Stimulated activated CD4-positive, alpha-beta T cell treated with anti-CD3 and anti-CD28 coated beads, Interleukin-2, amount 100 ng/mL, for 24 hours (primary cell): ENCODE results near the gene RDH8.

ENCODE experiments used
- DNase-seq, 2 donors: peaks; one replicate each; pipeline ENCODE4 v3.0.0-alpha.2; 2020

Gene RDH8

DNA sequence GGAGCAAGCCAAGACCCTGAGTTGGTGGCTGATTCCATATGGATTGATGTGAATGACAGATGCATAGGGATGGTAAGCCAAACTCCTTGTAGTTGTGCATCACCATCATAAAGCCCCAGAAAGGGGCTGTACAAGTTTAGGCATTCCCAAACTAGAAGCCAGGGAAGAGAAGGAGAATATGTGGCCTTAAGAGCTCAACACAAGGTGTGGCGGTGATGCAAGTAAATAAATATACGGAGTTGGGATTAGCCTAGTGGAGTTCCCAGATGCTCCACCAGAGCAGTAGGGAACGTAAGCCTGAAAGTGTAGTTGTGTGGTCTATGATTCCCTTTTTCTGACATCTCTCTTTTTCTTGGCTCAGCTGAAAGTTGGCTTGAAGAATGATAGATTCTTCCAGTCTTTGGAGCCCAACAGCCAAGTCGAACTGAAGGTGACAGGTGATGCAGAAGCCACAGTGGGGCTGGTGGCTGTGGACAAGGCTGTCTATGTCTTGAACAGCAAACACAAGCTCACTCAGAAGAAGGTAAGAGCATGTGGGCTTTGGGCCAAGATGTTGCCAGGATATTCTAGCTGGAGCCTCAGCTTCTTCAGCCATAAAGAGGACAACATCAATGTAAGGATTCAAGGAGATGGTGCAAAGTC is 30.1 kb downstream of the RDH8 start:
- DNase-seq: no peak

- no peak for DNase-seq
Measured at GRCh38 chr19:10044390-10044789, 31.1 kb downstream of the RDH8 start.

- no peak for DNase-seq
Measured at GRCh38 chr19:10045371-10045770, 32.1 kb downstream of the RDH8 start.

DNA sequence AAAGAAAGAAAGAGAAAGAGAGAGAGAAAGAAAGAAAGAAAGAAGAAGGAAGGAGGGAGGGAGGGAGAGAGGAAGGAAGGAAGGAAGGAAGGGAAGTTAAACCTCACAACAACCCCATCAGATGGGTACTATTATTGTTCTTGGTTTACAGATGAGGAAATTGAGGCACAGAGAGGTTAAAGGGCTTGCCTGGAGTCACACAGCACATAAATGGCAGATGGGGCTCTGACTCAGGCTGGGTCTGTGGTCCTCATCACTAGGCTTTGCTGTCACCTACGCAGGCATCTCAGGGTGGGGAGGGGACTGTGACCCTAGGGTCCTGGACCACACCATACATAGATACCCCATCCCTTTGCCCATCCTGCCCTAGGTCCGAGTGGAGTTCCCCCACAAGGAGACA is 36.3 kb downstream of the RDH8 start:
- DNase-seq: no peak

- no peak for DNase-seq
Measured at GRCh38 chr19:10052602-10053360, 39.5 kb downstream of the RDH8 start.

- DNase-seq: peak in 1 of 2 donors; percentile 2
Measured at GRCh38 chr19:10061717-10062310, 48.5 kb downstream of the RDH8 start.

- DNase-seq: no peak
Measured at GRCh38 chr19:10068205-10068604, 54.9 kb downstream of the RDH8 start.

- DNase-seq: no peak
Measured at GRCh38 chr19:10069046-10069445, 55.8 kb downstream of the RDH8 start.

DNA sequence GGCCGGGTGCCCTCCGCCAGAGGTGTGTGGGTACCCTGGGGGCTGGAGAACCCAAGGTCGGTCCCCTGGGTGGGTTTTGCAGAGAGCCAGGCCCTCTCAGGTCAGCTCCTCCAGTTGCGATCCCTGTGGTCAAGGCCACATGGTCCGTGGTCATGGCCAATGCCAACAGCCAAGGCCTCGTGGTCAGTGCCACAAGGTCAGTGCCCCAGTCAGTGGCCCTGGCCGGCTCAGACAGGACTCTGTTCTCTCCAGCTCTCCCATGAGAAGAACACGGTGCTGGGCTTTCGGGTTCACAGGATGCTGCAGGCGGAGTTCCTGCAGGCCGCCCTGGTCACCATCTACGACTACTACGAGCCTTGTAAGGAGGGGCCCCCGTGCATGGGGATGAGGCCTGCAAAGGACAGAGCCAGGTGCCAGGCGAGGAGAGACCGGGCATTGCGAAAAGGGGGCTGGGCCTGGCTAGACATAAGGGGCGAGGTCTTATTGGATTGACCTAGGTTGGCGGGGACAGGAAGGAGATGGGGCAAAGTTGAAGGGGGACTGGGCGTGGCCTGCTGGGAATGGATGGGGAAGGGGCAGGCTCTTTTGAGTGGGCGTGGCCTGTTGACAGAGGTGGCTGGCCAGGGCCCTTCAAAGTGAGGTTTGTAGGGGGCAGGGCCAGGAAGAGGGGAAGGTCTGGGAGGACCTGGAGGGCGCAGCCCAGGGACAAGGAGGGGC is 57.6 kb downstream of the RDH8 start:
- DNase-seq: no peak
